ENCODE measurements around the gene TRMO. TPM values are rescaled to one million over a fixed set of nuclear protein-coding genes. Genes with fewer than 3 reads are reported as not detected.

TRMO gene
- total RNA-seq, 1 experiment from 2014 or later, result 10.3 TPM

DNA sequence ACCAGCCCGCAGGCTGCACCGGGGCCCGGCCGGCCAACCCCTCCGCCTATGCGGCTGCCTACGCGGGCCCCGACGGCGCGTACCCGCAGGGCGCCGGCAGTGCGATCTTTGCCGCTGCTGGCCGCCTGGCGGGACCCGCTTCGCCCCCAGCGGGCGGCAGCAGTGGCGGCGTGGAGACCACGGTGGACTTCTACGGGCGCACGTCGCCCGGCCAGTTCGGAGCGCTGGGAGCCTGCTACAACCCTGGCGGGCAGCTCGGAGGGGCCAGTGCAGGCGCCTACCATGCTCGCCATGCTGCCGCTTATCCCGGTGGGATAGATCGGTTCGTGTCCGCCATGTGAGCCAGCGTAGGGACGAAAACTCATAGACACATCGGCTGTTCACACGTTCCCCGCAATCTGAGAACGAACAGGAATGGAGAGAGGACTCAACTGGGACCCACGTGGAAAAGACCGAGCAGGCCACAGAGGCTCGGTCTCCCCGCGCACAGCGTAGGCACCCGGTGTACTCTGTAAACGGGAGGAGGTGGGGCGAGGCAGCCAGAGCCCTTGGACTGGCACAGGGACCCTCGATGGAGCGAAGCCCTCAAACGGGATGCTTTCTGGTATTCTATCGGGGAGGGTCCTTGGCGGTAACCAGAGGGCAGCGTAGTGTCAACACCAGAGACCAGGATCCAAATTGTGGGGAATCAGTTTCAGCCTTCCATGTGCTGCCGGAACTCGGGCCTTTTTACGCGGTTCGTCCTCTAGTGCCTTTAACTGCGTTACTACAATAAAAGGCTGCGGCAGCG lies 67.4 kb downstream of the TRMO start:
- Mint-ChIP-seq H3K4me1 (ENCODE audit: insufficient read depth, unreplicated experiment) (no peaks in the 10 kb centered on the region), H3K4me3 (ENCODE audit: unreplicated experiment) (no peak overlapping the region), H3K27ac (ENCODE audit: low read depth, unreplicated experiment) (no peak overlapping the region), H3K27me3 (ENCODE audit: insufficient read depth, unreplicated experiment) (peaks cover 36% of the 10 kb centered on the region), H3K9me3 (ENCODE audit: unreplicated experiment) (no peaks in the 10 kb centered on the region), H3K36me3 (ENCODE audit: insufficient read depth, unreplicated experiment) (no peaks in the 10 kb centered on the region)
- TF ChIP-seq CTCF (IDR thresholded peaks at IDR 0.05; ENCODE audit: unreplicated experiment), result no peak
- ChIA-PET POLR2A (no interaction called here), CTCF (no interaction called here)
- no peak for DNase-seq (ENCODE audit: unreplicated experiment)
- intact Hi-C loops (cut with micrococcal nuclease), result no loop called here
- BruUV-seq (replicated peaks), result no TSS peak

Other genes starting within 250 kb of the TRMO start
- gene XPA, start 225.2 kb downstream of the TRMO start, total RNA-seq (2022), result 11.8 and 12.3 TPM in 2 replicates
- gene FOXE1, start 69.3 kb downstream of the TRMO start, total RNA-seq (2022), result not detected in 2 replicates
- not detected in 2 replicates for gene HEMGN, start 15.7 kb upstream of the TRMO start, total RNA-seq (2022)
- 218 and 245 TPM in 2 replicates for gene ANP32B, start 60.8 kb upstream of the TRMO start, total RNA-seq (2022)
- gene NANS, start 134.2 kb upstream of the TRMO start, total RNA-seq (2022), result 80.8 and 102 TPM in 2 replicates
- 15.8 and 17.9 TPM in 2 replicates for gene TRIM14, start 196.7 kb upstream of the TRMO start, total RNA-seq (2022)